Activated T-cell treated with anti-CD3 and anti-CD28 coated beads for 24 hours (primary cell): Measurements from ENCODE around the gene YWHAG.
"Not testable (repeated sequence)": the region's sequence is repeated elsewhere in the genome, so short reads cannot be mapped to it uniquely, and the experiment has no call there.

Experiments used
- DNase-seq: peaks from one replicate; pipeline ENCODE4 v3.0.0-alpha.2; 2020; ENCODE audit warnings: low read depth

Gene YWHAG

GRCh38 chr7:76294344-76295024 lies 64.3 kb downstream of the YWHAG start:
- no peak for DNase-seq

DNA sequence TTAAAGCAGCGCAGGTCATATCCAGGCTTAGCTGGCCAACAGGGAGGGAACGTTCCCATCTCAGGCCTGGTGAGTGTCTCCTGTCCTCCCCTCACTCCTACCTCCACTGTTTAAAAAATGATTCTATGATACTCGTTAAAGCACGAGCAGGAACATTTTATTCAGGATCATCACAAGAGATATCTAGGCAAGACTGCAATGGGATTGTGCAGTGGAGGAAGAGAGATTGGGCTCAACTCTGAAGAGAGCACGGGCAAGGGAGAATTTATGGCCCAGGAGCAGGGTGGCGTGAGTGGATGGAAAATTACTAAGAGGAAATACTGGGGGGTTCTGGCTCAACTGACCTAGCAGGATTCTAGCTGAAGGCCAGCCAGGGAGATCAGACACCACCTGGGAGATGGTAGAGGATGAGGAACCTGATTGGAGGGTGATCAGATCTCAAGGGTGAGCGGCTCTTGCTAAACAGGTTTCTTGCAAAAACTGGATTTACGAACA lies 65.3 kb downstream of the YWHAG start:
- DNase-seq: no peak

DNA sequence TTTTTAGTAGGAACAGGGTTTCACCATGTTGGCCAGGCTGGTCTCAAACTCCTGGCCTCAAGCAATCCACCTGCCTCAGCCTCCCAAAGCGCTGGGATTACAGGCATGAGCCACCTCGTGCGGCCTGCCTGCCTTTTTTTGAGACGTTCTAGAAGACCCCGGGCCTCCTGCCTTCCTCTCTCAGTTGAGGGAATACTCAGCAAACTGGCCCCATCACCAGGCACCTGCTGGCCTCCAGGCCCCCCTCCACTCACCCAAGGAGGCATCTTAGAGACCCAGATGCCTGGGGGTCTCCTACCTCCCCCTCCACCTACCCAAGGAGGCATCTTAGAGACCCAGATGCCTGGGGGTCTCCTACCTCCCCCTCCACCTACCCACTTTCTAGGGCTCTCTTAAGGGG lies 65.9 kb downstream of the YWHAG start:
- DNase-seq: not testable (repeated sequence)

DNA sequence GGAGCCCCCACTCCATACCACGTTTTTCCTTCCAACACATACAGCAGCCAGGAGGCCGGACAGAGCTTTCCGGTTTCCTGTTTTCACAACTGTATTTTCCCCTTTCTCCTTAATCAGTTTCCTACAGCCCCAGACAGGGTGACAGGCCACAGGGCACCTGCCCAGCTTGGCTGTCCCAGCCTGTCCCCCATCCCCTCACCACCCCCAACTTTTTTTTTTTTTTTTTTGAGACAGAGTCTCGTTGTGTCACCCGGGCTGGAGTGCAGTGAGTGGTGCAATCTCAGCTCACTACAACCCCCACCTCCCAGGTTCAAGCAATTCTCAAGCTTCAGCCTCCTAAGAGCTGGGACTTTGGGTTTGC lies 66.6 kb downstream of the YWHAG start:
- no peak for DNase-seq

- DNase-seq: peak; percentile 88
Measured at GRCh38 chr7:76291351-76292212, 67.2 kb downstream of the YWHAG start.

GRCh38 chr7:76290847-76291350 lies 67.9 kb downstream of the YWHAG start:
- not testable (repeated sequence) for DNase-seq

DNA sequence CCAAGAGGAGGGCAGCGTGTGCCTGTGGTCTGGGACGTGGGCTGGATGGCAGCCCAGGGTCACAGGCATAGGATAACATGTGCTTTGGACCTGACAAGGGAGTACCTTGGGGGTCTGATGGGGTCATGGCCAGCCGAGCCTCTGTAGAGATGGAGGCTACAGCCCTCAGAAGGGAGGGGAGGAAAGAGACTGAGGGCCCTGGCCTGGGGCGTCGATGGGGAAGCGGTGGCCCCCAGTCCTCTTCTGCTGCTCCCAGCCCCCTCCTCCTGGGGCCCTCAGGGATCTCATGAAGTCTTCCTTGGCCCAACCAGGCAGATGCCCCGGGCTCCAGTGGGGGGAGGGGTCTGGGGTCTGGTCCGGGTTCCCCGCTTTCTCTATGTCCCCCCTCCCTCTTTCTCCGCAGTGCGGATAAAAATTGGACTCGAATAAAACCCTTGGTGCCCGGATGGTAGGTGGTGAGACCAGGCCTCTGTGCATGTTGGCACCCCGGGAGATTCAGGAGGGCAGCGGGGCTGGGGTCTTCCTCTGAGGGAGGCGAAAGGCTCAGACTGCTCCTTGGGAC lies 71.9 kb downstream of the YWHAG start:
- no peak for DNase-seq

DNA sequence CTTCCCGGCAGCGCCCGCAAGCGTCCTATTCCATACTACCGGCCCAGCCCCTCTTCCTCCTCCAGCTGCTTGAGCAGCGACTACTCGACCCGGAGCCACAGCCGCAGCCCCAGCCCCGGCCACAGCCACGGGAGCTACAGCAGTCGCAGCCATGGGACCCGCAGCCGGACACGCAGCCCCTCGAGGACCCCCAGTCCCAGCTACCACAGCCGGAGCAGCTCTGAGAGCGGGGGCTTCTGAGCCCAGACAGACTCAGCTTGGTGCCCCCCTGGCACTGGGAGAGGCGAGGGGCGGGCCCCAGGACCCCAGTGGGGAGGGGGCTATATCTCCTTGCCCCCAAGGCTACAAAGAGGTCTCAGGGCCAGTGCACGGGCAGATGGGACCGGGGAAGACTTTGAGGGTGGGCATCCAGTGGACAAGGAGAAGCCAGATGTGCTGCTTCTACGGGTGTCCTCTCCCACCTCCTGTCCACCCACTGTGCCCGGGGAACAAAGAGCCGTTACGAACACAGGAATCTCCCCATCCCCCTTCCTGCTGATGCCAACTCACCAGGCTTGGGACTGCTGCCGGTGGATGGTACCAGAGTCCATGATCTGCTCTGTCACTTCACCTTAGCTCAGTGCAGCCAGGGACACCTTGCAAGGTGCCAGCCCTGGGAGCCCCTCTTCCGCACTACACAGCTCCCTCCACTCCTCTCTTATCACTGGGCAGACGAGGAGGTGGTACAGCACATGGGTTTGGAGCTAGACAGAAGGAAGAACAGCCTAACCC lies 73.0 kb downstream of the YWHAG start:
- DNase-seq: no peak

- DNase-seq: no peak
Measured at GRCh38 chr7:76283254-76284159, 75.3 kb downstream of the YWHAG start.

DNA sequence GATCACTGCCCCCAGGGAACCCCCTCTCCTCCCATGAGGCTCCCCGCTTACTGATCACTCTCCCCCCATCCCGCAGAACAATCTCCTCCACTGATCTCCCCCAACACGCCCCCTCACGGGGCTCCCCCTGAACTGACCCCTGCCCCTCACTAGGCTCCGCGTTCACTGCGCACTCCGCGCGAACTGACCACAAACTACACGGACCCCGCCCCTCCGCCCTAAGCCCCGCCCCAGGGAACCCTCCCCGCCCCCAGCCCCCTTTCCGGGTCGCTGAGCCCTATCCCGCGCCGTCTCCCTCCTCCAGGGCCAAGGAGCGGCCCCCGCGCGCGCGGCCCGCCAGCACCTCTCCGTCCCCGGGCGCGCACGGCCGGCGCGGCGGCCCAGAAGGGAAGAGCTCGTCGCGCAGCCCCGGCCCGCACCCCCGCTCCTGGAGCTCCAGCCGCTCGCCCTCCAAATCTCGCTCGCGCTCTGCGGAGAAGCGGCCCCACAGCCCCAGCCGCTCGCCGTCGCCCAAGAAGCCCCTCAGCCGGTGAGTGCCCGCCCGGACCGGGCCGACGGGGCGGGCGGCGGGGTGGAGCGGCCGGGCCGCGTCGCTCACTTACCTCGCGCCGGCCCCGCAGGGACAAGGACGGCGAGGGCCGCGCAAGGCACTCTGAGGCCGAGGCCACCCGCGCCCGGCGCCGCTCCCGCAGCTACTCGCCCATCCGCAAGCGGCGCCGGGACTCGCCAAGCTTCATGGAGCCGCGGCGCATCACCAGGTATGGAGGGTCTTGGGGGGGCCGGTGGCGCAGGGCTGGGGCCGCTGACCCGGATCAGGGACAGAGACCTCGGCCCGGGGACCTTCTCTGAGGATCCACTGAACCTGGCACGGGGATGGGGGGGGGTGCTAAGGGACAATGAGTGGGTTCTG lies 76.2 kb downstream of the YWHAG start:
- no peak for DNase-seq

DNA sequence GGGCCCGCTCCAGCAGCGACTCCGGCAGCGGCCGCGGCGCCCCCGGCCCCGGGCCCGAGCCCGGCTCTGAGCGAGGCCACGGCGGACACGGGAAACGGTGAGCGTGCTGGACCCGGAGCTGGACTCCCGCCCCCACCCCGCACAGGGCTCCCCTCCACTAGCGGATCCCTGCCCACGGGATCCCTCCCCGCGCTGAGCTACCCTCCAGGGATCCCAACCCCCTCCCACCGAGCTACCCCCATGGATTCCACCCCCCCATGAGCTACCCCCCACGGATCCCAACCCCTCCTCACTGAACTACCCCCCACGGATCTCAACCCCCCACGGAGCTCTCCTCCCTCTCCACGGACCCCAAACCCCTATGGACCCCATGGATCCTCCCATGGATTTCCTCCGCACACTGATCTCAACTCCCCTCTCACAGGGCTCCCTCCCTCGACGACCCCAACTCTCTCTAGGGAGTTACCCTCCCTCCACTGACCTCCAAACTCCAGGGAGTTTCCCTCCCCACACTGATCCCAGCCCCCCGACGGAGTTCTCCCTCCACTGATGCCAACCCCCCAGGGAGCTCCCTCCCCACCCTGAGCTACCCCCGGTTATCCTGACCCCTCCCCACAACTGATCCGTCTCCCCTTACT lies 77.0 kb downstream of the YWHAG start:
- no peak for DNase-seq

GRCh38 chr7:76281006-76281705 lies 77.6 kb downstream of the YWHAG start:
- no peak for DNase-seq

- no peak for DNase-seq
Measured at GRCh38 chr7:76280408-76280807, 78.4 kb downstream of the YWHAG start.

DNA sequence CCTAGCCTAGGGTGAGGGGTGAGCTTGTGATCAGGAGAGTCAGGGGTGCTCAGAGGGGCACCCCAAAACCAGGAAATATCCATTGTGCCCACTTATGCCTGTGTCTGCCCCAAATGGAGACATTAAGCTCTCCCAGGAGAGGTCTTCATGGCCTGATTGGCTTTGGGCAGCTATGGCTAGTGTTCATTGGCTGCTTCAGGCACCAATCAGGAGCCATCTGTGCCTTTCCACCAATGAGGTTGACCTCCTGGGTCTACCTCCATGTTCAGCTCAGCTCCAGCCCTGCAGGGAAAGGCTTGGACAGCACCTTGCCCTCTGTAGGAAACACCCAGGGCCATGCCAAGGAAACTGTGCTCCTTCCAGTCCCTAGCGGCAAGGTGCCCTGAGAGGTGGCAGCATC lies 80.3 kb downstream of the YWHAG start:
- no peak for DNase-seq
